ENCODE data around the gene ZFR.

DNA sequence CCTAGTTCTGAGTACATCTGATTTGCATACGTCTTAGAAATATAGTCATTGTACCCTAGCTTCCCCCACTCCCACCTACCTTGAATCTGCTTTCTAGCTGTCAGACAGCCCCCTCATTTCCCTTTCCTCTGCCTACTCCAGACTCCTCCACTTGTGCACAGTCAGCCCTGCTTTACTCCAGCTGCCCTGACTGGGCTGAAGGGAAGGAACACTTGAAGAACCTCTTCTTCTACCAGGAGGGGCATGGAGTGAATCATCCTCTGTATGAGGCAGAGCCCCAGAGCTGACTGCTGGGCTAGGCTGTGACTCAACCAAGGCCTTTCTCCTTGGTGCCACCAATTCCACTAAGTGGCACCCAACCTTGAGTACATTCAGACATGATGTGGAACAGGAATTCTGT lies 18.1 kb upstream of the ZFR start:
- TF ChIP-seq, protein P1, sequence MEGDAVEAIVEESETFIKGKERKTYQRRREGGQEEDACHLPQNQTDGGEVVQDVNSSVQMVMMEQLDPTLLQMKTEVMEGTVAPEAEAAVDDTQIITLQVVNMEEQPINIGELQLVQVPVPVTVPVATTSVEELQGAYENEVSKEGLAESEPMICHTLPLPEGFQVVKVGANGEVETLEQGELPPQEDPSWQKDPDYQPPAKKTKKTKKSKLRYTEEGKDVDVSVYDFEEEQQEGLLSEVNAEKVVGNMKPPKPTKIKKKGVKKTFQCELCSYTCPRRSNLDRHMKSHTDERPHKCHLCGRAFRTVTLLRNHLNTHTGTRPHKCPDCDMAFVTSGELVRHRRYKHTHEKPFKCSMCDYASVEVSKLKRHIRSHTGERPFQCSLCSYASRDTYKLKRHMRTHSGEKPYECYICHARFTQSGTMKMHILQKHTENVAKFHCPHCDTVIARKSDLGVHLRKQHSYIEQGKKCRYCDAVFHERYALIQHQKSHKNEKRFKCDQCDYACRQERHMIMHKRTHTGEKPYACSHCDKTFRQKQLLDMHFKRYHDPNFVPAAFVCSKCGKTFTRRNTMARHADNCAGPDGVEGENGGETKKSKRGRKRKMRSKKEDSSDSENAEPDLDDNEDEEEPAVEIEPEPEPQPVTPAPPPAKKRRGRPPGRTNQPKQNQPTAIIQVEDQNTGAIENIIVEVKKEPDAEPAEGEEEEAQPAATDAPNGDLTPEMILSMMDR (conservative IDR thresholded peaks at IDR 0.05; ENCODE audit: low read depth, low read length), result no peak
- TF ChIP-seq EZH2 (IDR thresholded peaks at IDR 0.05; ENCODE audit: low read length, unreplicated experiment) (no peak), EZH2phosphoT487 (IDR thresholded peaks at IDR 0.05; ENCODE audit: borderline replicate concordance, low read length) (no peak)
